Tibial nerve (tissue), 4 donors: ENCODE data around the gene BRD3OS.

Experiments used
- CTCF ChIP-seq, 5 experiments: fragments of 200-600 bp in 3 of 5; fragments of 450-650 bp in 2 of 5; sonication (generic) in 3 of 5; IDR thresholded peaks; one replicate each; pipeline ENCODE4 v1.5.1; 2016 to 2019; ENCODE audit warnings: antibody characterized with exemption in 5 of 5, mild to moderate bottlenecking in 3 of 5, moderate library complexity in 2 of 5
- EP300 ChIP-seq, 2 donors: sonication (generic); formaldehyde crosslinking; IDR thresholded peaks; one replicate each; pipeline ENCODE4 v1.6.1; 2017; ENCODE audit warnings: antibody characterized with exemption in 2 of 2, mild to moderate bottlenecking in 1 of 2
- POLR2A ChIP-seq, 2 donors: fragments of 450-650 bp; IDR thresholded peaks; one replicate each; pipeline ENCODE4 v1.6.1; 2017; ENCODE audit warnings: antibody characterized with exemption in 2 of 2, mild to moderate bottlenecking in 2 of 2, moderate library complexity in 2 of 2

GRCh38 chr9:134057751-134058701 is 32.7 kb downstream of the BRD3OS start:
- TF ChIP-seq POLR2A (IDR thresholded peaks at IDR 0.05): no peak
- TF ChIP-seq CTCF (IDR thresholded peaks at IDR 0.05): no peak
- no peak for TF ChIP-seq EP300 (IDR thresholded peaks at IDR 0.05)
